BJ (cell line): ENCODE results near the gene MB21D2. TPM values are rescaled to one million over a fixed set of nuclear protein-coding genes. Genes with fewer than 3 reads are reported as not detected.

ENCODE experiments used
- CTCF ChIA-PET: fragments of 350-600 bp; formaldehyde crosslinking; extraction: SDS; loops from one replicate; lab custom pipeline; 2021; ENCODE audit warnings: antibody characterized with exemption, inconsistent platforms; lab: Yijun Ruan, JAX
- POLR2A ChIA-PET: fragments of 300-600 bp; sonication (Branson Sonifier 250); formaldehyde crosslinking; extraction: SDS; loops from one replicate; lab custom pipeline; 2021; ENCODE audit warnings: antibody characterized with exemption; lab: Charles Lee
- DNase-seq: peaks from one replicate; pipeline ENCODE4 v3.0.0-alpha.2; 2011; ENCODE audit warnings: low read depth
- H3K27me3 ChIP-seq: 2 replicates; pipeline ENCODE4 v1.6.0; 2011; ENCODE audit warnings: low read length; ENCODE audit not compliant: control insufficient read depth, insufficient read depth
- H3K36me3 ChIP-seq: 2 replicates; pipeline ENCODE4 v1.5.1; 2011; ENCODE audit warnings: low read length; ENCODE audit not compliant: control insufficient read depth, insufficient read depth
- H3K4me3 ChIP-seq: 2 replicates; pipeline ENCODE4 v1.5.1; 2011; ENCODE audit warnings: low read depth, mild to moderate bottlenecking, control low read depth, low read length
- polyA plus RNA-seq: library from polyadenylated mRNA; depleted of rRNA; stranded (reverse); fragments of >200 nt; gene quantifications from 2 replicates; pipeline ENCODE4 v1.2.3, GENCODE V29; 2011
- TF ChIP-seq, protein P1 (sequence below): IDR thresholded peaks from 2 replicates; pipeline ENCODE4 v1.5.1; 2011; ENCODE audit warnings: low read depth, mild to moderate bottlenecking, control low read depth, inconsistent platforms, low read length, moderate library complexity; ENCODE audit not compliant: insufficient read depth

The MB21D2 gene
- polyA plus RNA-seq, 1 experiment = 12.3 TPM

DNA sequence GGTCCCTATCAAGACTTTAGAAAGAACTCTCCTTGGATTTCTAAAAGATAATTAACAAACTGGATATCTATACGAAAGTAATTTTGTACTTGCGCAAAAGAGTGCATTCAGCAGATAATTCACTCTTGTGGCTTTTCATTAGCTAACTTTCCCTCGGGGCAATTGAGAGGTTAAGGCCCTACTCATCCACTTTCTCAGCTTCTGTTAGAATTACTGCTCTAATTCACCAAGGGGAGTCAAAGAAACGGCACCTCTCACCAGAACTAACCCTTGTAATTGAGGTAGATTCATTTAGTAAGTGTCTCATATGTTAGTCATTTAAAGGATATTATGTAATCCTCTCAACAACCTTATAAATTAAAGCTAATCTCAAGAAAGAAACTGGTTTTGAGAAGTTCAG is 22.5 kb upstream of the MB21D2 start:
- Histone ChIP-seq H3K36me3 (no peaks in the 10 kb centered on the region), H3K27me3 (no peaks in the 10 kb centered on the region), H3K4me3 (no peak overlapping the region)
- no peak for DNase-seq
- TF ChIP-seq, protein P1, sequence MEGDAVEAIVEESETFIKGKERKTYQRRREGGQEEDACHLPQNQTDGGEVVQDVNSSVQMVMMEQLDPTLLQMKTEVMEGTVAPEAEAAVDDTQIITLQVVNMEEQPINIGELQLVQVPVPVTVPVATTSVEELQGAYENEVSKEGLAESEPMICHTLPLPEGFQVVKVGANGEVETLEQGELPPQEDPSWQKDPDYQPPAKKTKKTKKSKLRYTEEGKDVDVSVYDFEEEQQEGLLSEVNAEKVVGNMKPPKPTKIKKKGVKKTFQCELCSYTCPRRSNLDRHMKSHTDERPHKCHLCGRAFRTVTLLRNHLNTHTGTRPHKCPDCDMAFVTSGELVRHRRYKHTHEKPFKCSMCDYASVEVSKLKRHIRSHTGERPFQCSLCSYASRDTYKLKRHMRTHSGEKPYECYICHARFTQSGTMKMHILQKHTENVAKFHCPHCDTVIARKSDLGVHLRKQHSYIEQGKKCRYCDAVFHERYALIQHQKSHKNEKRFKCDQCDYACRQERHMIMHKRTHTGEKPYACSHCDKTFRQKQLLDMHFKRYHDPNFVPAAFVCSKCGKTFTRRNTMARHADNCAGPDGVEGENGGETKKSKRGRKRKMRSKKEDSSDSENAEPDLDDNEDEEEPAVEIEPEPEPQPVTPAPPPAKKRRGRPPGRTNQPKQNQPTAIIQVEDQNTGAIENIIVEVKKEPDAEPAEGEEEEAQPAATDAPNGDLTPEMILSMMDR = no peak
- ChIA-PET POLR2A (interaction anchor here (0.6 kb wide), 1 partner anchor 51 kb away, joined by 3 read pairs; no protein-coding TSS in a partner anchor), CTCF (no interaction called here)

DNA sequence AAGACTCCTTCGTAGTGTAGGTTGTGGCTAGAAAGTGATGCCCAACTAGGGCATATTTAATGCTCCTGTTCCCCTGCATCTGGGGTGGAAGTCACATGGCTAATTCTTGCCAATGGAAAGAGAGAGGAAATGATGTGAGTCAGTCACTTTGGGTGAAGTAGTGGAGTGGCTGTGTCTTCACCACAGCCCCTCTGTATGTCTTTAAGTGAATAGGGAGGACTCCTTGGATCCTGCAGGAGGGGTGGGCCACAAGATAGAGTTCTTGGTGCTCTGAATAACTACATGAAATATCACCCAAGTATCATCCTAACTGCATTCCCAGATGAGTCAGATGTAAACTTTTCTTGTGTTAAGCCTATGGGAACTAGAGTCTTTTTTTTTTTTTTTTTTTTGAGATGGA is 17.8 kb upstream of the MB21D2 start:
- TF ChIP-seq, protein P1 = no peak
- H3K4me3 ChIP-seq = no peak overlapping the region
- H3K36me3 ChIP-seq = no peaks in the 10 kb centered on the region
- POLR2A ChIA-PET = no interaction called here
- DNase-seq = no peak
- CTCF ChIA-PET = no interaction called here
- H3K27me3 ChIP-seq = no peaks in the 10 kb centered on the region

DNA sequence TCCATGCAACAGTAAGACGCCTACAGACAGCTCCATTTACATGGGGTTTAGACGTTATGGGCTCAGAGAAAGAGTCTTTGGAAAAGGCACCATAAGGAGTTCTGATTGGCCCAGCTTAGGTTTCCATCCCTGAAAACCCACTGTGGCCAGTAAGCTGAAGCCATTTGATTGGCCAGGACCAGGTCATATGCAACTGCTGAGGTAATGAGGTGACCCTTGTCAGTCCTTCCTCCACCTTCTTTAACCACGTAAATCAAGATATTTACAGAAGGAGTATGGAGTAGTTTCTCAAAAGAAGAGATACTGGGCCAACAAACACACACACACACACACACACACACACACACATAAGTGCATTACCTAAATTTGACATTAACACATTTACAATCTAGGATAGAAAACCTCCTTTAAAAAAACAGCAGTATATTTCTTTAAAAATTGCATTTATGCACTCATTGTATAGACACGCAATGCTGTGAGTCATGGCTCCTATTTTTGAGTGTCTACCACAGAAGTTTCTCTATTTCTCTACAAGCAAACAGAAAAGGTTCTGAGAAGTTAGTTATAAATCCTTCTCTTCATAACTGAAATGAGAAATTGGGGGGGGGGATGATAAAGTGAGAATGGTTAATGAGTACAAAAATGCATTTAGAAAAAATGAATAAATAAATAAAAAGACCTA is 16.3 kb upstream of the MB21D2 start:
- Histone ChIP-seq H3K27me3 (no peaks in the 10 kb centered on the region), H3K36me3 (no peaks in the 10 kb centered on the region), H3K4me3 (no peak overlapping the region)
- POLR2A ChIA-PET = no interaction called here
- CTCF ChIA-PET = interaction anchor here (1.5 kb wide), 1 partner anchor 16 kb away, joined by 3 read pairs; no protein-coding TSS in a partner anchor
- TF ChIP-seq, protein P1 = no peak
- DNase-seq = no peak

DNA sequence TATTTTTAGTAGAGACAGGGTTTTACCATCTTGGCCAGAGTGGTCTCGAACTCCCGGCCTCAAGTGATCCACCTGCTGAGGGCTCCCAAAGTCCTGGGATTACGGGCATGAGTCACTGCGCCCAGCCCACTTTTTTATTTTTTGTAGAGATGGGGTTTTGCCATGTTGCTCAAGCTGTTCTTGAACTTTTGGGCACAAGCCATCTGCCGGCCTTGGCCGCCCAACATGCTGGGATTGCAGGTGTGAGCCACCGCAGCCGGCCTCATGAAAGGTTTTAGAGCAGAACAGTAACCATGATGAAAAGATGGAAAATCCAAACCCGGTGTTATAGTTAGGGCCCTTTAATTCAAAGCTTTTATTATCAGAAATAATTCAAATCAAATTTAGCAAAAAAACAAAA is 15.6 kb upstream of the MB21D2 start:
- ChIA-PET CTCF (interaction anchor here (1.5 kb wide), 1 partner anchor 15 kb away, joined by 3 read pairs; no protein-coding TSS in a partner anchor), POLR2A (no interaction called here)
- no peaks in the 10 kb centered on the region for H3K27me3 ChIP-seq
- TF ChIP-seq, protein P1 = no peak
- DNase-seq = no peak
- H3K4me3 ChIP-seq = no peak overlapping the region
- H3K36me3 ChIP-seq = no peaks in the 10 kb centered on the region

DNA sequence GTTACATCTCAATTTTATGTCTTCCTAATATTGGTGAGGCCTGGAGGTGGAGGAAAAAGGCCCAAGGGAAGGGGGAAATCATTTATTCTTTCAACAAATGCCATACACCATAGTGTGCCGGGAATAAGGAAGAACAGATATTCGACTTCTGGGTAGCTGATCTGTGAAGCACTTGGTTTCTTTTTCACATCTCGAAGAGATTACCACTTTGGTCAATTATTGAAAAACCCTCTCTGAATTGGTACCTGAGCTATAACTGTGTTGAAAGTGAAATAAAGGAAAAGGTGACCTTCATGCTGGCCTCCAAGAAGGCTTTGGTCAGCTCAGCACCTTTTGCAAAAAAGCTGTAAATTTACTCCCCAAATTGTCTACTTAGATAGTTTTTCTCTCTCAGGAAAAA is 14.2 kb upstream of the MB21D2 start:
- DNase-seq = no peak

More for the DNA sequence above, 14.2 kb upstream of the MB21D2 start:
- CTCF ChIA-PET = interaction anchor here (0.8 kb wide), 1 partner anchor 110 kb away, joined by 3 read pairs; no protein-coding TSS in a partner anchor
- no peaks in the 10 kb centered on the region for H3K36me3 ChIP-seq
- TF ChIP-seq, protein P1 = no peak
- H3K27me3 ChIP-seq = no peaks in the 10 kb centered on the region
- no peak overlapping the region for H3K4me3 ChIP-seq
- POLR2A ChIA-PET = no interaction called here
